BLaER1 treated with 17β-estradiol and CSF1 and Interleukin-3, amounts not matched to agents 10 nM and 100 nM (cell line): ENCODE measurements around the gene CNOT6.
"Not testable (repeated sequence)": the region's sequence is repeated elsewhere in the genome, so short reads cannot be mapped to it uniquely, and the experiment has no call there.

ENCODE experiments used
- H3K27ac ChIP-seq, 11 experiments: shearing (Covaris generic); formaldehyde crosslinking; 2 replicates each; pipeline ENCODE4 v1.8.1; 2022
- H3K27me3 ChIP-seq, 11 experiments: shearing (Covaris generic); formaldehyde crosslinking; 2 replicates each; pipeline ENCODE4 v1.8.1; 2022
- H3K36me3 ChIP-seq, 11 experiments: shearing (Covaris generic); formaldehyde crosslinking; 2 replicates each; pipeline ENCODE4 v1.8.1; 2022
- H3K4me1 ChIP-seq, 10 experiments: shearing (Covaris generic); formaldehyde crosslinking; 2 replicates each; pipeline ENCODE4 v1.8.1; 2022
- H3K4me2 ChIP-seq, 11 experiments: shearing (Covaris generic); formaldehyde crosslinking; 2 replicates each; pipeline ENCODE4 v1.8.1; 2022
- H3K4me3 ChIP-seq, 10 experiments: shearing (Covaris generic); formaldehyde crosslinking; 2 replicates each; pipeline ENCODE4 v1.8.1; 2022
- H3K9ac ChIP-seq, 11 experiments: shearing (Covaris generic); formaldehyde crosslinking; 2 replicates each; pipeline ENCODE4 v1.8.1; 2022
- H3K9me3 ChIP-seq, 11 experiments: shearing (Covaris generic); formaldehyde crosslinking; replicated peaks in 1 of 11; 2 replicates each; pipeline ENCODE4 v1.8.1; 2022
- H4K20me1 ChIP-seq, 11 experiments: shearing (Covaris generic); formaldehyde crosslinking; 2 replicates each; pipeline ENCODE4 v1.8.1; 2022
- Cebpa-rat ChIP-seq, 11 experiments: shearing (Covaris generic); IDR thresholded peaks; 2 replicates each; pipeline ENCODE4 v1.8.1; 2022

Gene CNOT6

DNA sequence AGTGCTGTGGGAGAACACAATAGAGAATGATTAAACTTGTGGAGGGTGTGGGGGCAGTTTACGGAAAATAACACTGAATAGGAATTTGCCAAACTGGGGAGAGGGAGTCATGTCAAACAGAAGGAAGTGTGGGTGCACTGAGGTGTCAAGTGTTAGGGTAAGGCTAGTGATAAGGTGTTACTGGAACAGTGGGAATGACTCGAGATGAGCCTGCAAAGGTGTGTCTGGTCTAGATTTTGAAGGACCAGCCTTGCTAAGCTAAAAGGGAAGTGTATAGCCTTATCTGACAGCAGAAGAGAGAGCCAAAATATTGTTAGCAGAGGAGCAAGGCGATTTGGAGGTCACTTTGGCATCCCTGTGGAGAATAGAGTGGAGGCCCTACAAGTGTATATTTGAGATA lies 4.2 kb downstream of the CNOT6 start:
- no peak for TF ChIP-seq Cebpa-rat (IDR thresholded peaks at IDR 0.05)
- Histone ChIP-seq H4K20me1 (peaks cover 78 to 90% (median 87%) of the 10 kb centered on the region in 11 experiments), H3K36me3 (peaks cover 6 to 79% (median 70%) of the 10 kb centered on the region in 11 experiments)

DNA sequence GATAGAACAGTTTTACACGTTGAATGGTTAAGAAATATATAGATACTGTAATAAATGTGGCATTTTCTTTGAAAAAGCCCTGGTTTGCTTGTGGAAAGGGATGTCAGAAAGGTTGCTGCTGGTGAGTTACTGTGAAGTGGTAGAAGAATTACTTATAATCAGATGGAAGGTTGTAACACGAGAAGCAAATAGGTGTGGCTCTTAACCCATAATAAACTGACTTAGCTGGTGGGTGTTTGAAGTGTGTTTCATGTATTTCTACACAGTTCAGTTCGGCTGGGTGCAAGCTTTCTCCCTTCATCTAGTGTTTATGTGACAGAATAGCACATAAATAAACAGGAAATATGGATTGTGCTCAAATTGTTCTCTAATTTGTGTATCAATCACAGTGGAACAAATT lies 5.5 kb downstream of the CNOT6 start:
- H3K9me3 ChIP-seq: peaks cover 0 to 9% (median 0%) of the 10 kb centered on the region in 11 experiments; a peak in 5 of 22 replicates
- H3K27me3 ChIP-seq: no peaks in the 10 kb centered on the region
- no peak overlapping the region for H3K27ac ChIP-seq
- TF ChIP-seq Cebpa-rat (IDR thresholded peaks at IDR 0.05): no peak
- peaks cover 79 to 100% (median 97%) of the 10 kb centered on the region in 11 experiments for H4K20me1 ChIP-seq
- H3K4me3 ChIP-seq: no peak overlapping the region
- peaks cover 20 to 35% (median 27%) of the 10 kb centered on the region in 10 experiments for H3K4me1 ChIP-seq
- H3K9ac ChIP-seq: no peak overlapping the region
- no peak overlapping the region for H3K4me2 ChIP-seq
- H3K36me3 ChIP-seq: peaks cover 6 to 92% (median 79%) of the 10 kb centered on the region in 11 experiments

More for the DNA sequence above, 4.2 kb downstream of the CNOT6 start:
- peaks cover 0 to 6% (median 0%) of the 10 kb centered on the region in 11 experiments; a peak in 5 of 22 replicates for H3K9me3 ChIP-seq
- H3K4me1 ChIP-seq: peaks cover 20 to 39% (median 31%) of the 10 kb centered on the region in 10 experiments
- H3K4me3 ChIP-seq: no peak overlapping the region
- no peak overlapping the region for H3K27ac ChIP-seq
- no peaks in the 10 kb centered on the region for H3K27me3 ChIP-seq
- H3K9ac ChIP-seq: no peak overlapping the region
- H3K4me2 ChIP-seq: peak overlapping the region in 3 of 11 experiments; percentile 1 to 9 (median 8); a peak in 1 of 22 replicates

GRCh38 chr5:180500300-180500699 lies 6.1 kb downstream of the CNOT6 start:
- Histone ChIP-seq H3K4me1 (peaks cover 18 to 34% (median 26%) of the 10 kb centered on the region in 10 experiments), H3K36me3 (peaks cover 6 to 98% (median 86%) of the 10 kb centered on the region in 11 experiments), H3K9me3 (peaks cover 0 to 12% (median 3%) of the 10 kb centered on the region in 11 experiments; a peak in 7 of 22 replicates), H4K20me1 (peaks cover 73 to 100% (median 98%) of the 10 kb centered on the region in 11 experiments)
- H3K27ac ChIP-seq, H3K4me2 ChIP-seq, H3K27me3 ChIP-seq, H3K9ac ChIP-seq, H3K4me3 ChIP-seq: not testable (repeated sequence)

GRCh38 chr5:180507661-180508060 lies 13.5 kb downstream of the CNOT6 start:
- H3K27me3 ChIP-seq: no peaks in the 10 kb centered on the region
- no peak overlapping the region for H3K9ac ChIP-seq
- H3K36me3 ChIP-seq: peaks cover 20 to 98% (median 85%) of the 10 kb centered on the region in 11 experiments; a peak in 21 of 22 replicates
- no peak overlapping the region for H3K27ac ChIP-seq
- H3K4me1 ChIP-seq: peaks cover 0 to 8% (median 0%) of the 10 kb centered on the region in 10 experiments; a peak in 3 of 20 replicates
- TF ChIP-seq Cebpa-rat (IDR thresholded peaks at IDR 0.05): no peak
- H3K4me3 ChIP-seq: no peak overlapping the region
- H3K4me2 ChIP-seq: no peak overlapping the region
- peaks cover 0 to 12% (median 3%) of the 10 kb centered on the region in 11 experiments; a peak in 6 of 22 replicates for H3K9me3 ChIP-seq
- peaks cover 63 to 100% (median 98%) of the 10 kb centered on the region in 11 experiments; a peak in 21 of 22 replicates for H4K20me1 ChIP-seq

DNA sequence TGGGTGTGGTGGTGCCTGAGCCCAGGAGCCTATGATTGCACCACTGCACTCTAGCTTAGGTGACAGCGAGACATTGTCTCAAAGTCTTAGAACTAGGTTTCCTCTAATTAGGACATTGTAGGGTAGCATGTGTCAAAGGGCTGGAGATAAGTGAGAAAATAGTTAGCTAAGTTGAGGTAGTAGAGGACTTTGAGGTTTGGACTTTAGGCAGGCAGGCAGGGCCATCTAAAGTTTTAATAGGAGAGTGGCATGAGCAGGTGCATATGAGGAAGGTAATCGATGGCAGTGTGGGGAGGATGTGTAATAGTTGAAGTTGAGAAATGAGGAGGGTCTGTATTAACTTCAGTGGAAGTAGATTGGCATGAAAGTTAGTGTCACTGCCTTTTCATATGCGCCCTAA lies 21.1 kb downstream of the CNOT6 start:
- H3K4me2 ChIP-seq: no peak overlapping the region
- peaks cover 70 to 100% (median 90%) of the 10 kb centered on the region in 11 experiments; a peak in 20 of 22 replicates for H4K20me1 ChIP-seq
- H3K27me3 ChIP-seq: no peaks in the 10 kb centered on the region
- peaks cover 0 to 10% (median 0%) of the 10 kb centered on the region in 11 experiments; a peak in 3 of 22 replicates for H3K9me3 ChIP-seq
- peaks cover 0 to 20% (median 9%) of the 10 kb centered on the region in 10 experiments; a peak in 10 of 20 replicates for H3K4me1 ChIP-seq
- H3K9ac ChIP-seq: no peak overlapping the region
- H3K27ac ChIP-seq: no peak overlapping the region
- no peak overlapping the region for H3K4me3 ChIP-seq
- peaks cover 5 to 96% (median 73%) of the 10 kb centered on the region in 11 experiments; a peak in 20 of 22 replicates for H3K36me3 ChIP-seq
- no peak for TF ChIP-seq Cebpa-rat (IDR thresholded peaks at IDR 0.05)

DNA sequence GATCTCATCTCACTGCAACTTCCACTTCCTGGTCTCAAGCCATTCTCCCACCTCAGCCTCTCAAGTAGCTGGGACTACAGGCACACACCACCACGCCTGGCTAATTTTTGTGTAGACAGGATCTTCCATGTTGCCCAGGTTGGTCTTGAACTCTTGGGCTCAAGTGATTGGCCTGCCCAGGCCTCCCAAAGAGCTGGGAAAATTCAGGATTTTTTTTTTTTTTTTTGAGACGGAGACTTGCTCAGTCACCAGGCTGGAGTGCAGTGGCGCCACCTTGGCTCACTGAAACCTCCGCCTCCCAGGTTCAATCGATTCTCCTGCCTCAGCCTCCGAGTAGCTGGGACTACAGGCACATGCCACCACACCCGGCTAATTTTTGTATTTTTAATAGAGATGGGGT lies 21.8 kb downstream of the CNOT6 start:
- peaks cover 0 to 10% (median 0%) of the 10 kb centered on the region in 11 experiments; a peak in 3 of 22 replicates for H3K9me3 ChIP-seq
- H3K27me3 ChIP-seq, H3K9ac ChIP-seq, H3K4me2 ChIP-seq, H3K4me3 ChIP-seq, H3K27ac ChIP-seq: not testable (repeated sequence)
- H4K20me1 ChIP-seq: peaks cover 65 to 100% (median 86%) of the 10 kb centered on the region in 11 experiments; a peak in 20 of 22 replicates
- peaks cover 0 to 23% (median 9%) of the 10 kb centered on the region in 10 experiments; a peak in 10 of 20 replicates for H3K4me1 ChIP-seq
- H3K36me3 ChIP-seq: peaks cover 1 to 96% (median 73%) of the 10 kb centered on the region in 11 experiments; a peak in 20 of 22 replicates

- Histone ChIP-seq H3K27ac (no peak overlapping the region), H3K27me3 (no peaks in the 10 kb centered on the region), H3K9ac (no peak overlapping the region), H3K4me3 (no peak overlapping the region), H3K4me1 (peaks cover under 1 to 27% (median 9%) of the 10 kb centered on the region in 10 experiments; a peak in 15 of 20 replicates), H3K36me3 (peaks cover 0 to 96% (median 73%) of the 10 kb centered on the region in 11 experiments; a peak in 19 of 22 replicates), H3K9me3 (peaks cover 0 to 10% (median 0%) of the 10 kb centered on the region in 11 experiments; a peak in 3 of 22 replicates), H3K4me2 (no peak overlapping the region), H4K20me1 (peaks cover 61 to 100% (median 87%) of the 10 kb centered on the region in 11 experiments; a peak in 20 of 22 replicates)
- TF ChIP-seq Cebpa-rat (IDR thresholded peaks at IDR 0.05): no peak
These were observed 22.3 kb downstream of the CNOT6 start for GRCh38 chr5:180516440-180516839.

DNA sequence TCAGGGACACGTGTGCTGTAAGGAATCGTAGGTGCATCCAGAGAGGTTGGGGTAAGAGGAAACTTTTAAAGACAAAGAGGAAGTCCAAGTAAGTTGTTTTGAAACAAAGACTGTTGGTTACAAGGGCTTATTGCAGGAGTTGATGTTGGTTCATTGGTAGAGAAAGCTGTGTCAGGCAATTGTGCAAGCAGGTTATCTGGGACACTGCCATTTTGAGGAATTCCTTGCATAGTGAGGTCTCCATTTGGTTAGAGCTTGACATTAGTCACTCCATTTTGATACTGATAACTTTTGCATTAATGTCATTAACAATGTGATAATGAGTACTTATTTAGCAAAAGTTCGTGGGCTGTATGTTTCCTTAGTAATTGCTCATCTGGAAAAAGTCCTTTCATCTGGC lies 24.9 kb downstream of the CNOT6 start:
- Histone ChIP-seq H3K4me2 (peak overlapping the region in 7 of 11 experiments; percentile 2 to 55 (median 29); a peak in 8 of 22 replicates), H3K27me3 (no peaks in the 10 kb centered on the region), H3K9ac (no peak overlapping the region), H3K4me1 (peaks cover 24 to 54% (median 30%) of the 10 kb centered on the region in 10 experiments), H3K9me3 (peaks cover 0 to 10% (median 0%) of the 10 kb centered on the region in 11 experiments; a peak in 3 of 22 replicates), H3K27ac (peak overlapping the region in 7 of 11 experiments; percentile 6 to 58 (median 33); a peak in 10 of 22 replicates), H4K20me1 (peaks cover 66 to 100% (median 90%) of the 10 kb centered on the region in 11 experiments; a peak in 21 of 22 replicates), H3K36me3 (peaks cover 0 to 90% (median 58%) of the 10 kb centered on the region in 11 experiments; a peak in 19 of 22 replicates), H3K4me3 (no peak overlapping the region)
- TF ChIP-seq Cebpa-rat (IDR thresholded peaks at IDR 0.05): 0 out of 22 replicates have a peak, but pooled peaks of 2 of the 11 experiments have one; percentile 32 to 50

DNA sequence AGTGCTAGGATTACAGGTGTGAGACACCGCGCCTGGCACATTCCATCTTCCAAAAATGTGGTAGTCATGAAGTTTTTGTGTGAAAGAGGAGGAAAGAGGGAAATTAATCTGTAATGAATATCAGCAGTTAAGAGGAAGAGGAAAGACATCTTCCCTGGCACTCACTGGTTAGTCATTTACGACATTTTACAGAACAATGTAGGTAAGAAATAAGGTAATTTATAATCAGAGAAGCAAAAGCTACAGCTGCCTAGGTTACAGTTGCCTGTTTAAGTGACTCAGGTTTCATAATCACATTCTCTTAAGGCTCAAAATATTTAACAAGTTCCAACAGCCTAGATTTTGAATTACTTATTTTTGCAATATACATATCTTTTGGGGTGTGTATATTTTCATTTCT lies 26.9 kb downstream of the CNOT6 start:
- TF ChIP-seq Cebpa-rat (IDR thresholded peaks at IDR 0.05): no peak
- H3K27me3 ChIP-seq: no peaks in the 10 kb centered on the region
- no peak overlapping the region for H3K4me3 ChIP-seq

More for the DNA sequence above, 26.9 kb downstream of the CNOT6 start:
- Histone ChIP-seq H3K4me1 (peaks cover 24 to 74% (median 33%) of the 10 kb centered on the region in 10 experiments), H4K20me1 (peaks cover 63 to 100% (median 89%) of the 10 kb centered on the region in 11 experiments), H3K4me2 (no peak overlapping the region; a peak in 1 of 22 replicates), H3K9ac (no peak overlapping the region), H3K27ac (no peak overlapping the region), H3K36me3 (peaks cover 0 to 90% (median 61%) of the 10 kb centered on the region in 11 experiments; a peak in 19 of 22 replicates), H3K9me3 (peaks cover 0 to 18% (median 7%) of the 10 kb centered on the region in 11 experiments; a peak in 10 of 22 replicates)
